Measurements from ENCODE around the gene PRTG. TPM values are rescaled to one million over a fixed set of nuclear protein-coding genes. Genes with fewer than 3 reads are reported as not detected.
"Not testable (repeated sequence)": the region's sequence is repeated elsewhere in the genome, so short reads cannot be mapped to it uniquely, and the experiment has no call there.

Gene PRTG
- total RNA-seq, 1 experiment from 2014 or later = 2.7 TPM

DNA sequence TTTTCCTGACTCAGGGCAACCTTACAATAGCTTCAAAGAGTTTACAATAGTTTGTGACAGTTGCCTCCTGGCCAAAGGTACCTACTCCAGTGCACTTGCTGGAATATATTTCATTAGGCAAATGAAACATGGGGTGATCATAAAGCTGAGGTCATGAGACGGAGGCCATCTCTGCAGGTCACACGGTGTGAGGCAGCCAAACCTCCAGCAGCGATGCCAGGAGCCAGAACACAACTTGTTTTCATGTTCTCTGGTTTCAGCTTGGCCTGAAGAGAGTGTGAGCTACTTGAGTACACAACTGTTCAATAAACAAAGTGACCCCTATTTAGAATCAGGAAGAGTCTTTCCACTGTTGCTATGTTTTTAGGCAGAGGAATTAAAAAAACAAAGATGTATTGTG is 112.1 kb downstream of the PRTG start:
- no peak for DNase-seq (ENCODE audit: low read depth)

DNA sequence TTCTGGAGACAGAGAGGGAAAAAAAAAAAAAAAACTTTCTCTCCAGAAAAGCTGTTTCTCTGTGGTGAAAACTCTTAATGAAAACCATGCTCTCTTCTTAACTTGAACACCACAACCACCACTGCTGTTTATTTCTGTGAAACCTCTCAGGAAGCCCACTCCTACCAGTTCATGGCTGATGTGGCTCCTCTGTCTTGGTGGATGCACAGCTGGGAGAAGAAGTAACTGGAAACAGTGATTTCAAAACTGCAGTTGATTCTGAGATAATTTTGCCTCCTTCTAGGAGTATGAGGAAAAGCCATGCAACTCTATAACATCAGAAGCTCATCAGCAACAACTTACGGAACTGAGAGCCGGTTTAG is 114.6 kb downstream of the PRTG start:
- no peak for DNase-seq (ENCODE audit: low read depth)

DNA sequence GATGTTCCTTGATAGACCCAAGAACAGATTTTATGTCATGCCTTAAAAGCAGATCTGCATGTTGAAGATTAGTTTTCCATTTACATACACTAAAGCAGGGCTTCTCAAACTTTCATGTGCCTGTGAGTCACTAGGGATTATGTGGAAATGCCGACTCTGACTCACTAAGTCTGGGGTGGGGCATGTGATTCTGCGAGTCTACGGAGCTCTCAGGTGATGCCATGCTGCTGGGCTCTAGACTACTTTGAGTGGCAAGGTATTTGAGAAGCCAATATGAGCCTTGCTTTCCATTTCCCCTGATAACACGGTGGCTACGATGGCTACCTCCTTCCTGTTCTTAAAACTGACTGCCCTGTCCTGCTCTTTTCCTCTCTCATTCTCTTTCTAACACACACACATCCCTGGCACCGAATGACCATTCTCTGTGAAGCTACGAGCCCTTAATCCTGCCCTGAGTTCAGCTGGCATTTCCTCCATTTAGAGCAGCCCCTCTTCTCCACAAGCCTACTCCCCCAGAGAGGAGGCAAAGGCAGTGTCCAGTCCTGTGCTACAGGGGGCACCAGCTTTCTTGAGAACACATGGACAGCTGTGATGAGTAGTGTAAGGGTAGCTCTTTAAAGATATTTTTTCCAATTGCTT is 115.1 kb downstream of the PRTG start:
- DNase-seq (ENCODE audit: low read depth) = peak; percentile 88

DNA sequence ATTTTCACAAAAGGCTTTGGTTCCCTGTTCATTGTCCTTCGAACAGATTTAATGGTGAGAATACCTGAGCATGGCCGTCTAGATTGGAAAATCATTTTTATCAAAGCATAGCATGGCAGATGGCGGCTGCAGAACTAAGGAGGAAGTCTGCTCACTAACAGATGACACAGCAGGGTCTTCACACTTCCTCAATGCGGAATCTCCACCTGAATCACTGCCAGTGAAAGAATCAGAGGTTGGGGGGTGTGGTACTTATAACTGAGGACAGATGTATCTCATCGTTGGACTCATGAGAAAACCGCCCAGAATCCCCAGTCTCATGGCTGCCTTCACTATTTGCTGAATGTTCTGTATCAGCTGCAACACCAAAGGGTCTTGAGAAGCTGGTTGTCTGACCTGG is 123.2 kb downstream of the PRTG start:
- no peak for DNase-seq (ENCODE audit: low read depth)

DNA sequence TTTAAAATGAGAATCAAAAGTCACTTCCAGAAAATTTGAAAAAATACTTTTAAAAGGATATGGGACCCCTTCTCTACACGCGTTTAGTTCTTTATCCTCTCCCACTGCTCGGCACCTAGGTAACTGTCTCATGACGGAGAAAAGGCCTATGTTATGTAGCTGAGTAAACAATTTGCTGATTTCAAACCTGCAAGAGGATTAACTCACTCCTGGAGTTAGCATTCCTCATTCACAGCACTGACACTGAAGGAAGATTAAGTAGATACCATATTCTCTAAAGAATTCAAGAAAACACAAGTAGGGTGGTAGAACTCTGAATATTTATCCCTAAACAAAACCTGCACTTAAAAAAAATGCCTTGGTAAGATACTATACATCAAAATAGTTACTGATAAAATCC is 124.6 kb downstream of the PRTG start:
- no peak for DNase-seq (ENCODE audit: low read depth)

DNA sequence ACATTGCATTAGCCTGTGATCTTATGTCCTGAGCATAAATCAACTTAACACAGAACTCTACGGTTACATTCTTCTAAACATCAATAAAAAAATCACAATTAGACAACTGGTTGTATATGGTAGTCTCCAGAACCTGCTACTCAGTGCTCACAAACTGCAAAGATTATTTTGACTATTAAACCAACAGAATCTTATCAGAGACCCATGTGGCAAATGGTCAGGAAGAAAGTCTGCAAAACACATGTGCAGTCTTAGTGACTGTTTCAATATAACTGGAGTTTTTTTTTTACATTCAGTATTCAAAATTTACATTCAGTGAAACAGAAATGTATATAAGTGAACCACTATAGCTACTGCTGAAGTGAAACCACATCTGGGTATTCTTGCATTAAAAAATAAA is 127.5 kb downstream of the PRTG start:
- no peak for DNase-seq (ENCODE audit: low read depth)

DNA sequence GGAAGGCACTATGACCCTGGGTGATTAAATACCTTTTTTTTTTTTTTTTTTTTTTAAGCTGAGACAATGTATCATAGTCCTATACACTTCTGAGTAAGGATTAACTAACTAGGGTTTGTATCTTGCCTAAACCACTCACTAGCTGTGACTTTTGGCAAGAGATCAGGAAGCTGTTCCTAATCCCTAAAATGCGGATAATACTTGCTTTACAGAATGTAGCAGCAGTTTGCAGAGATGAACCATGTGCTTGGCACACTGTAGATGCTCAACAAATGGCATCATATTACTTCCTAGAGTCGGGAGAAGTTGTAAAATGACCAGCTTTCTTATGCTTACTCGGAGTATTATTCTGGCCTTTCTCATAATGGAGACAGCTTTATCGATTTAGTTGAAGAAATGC is 129.2 kb downstream of the PRTG start:
- no peak for DNase-seq (ENCODE audit: low read depth)

DNA sequence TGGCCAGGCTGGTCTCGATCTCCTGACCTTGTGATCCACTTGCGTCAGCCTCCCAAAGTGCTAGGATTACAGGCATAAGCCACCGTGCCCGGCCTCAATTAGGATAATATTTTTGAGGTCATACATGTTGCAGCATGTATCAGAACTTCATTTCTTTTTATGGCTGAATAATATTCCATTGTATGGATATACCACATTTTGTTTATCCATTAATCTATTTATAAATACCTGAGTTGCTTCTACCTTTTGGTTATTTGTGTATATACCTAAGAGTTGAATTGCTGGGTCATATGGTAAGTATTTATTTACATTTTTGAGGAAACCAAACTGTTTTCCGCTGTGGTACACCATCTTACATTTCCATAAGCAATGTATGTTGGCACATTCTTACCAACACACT is 136.7 kb downstream of the PRTG start:
- DNase-seq (ENCODE audit: low read depth) = no peak

DNA sequence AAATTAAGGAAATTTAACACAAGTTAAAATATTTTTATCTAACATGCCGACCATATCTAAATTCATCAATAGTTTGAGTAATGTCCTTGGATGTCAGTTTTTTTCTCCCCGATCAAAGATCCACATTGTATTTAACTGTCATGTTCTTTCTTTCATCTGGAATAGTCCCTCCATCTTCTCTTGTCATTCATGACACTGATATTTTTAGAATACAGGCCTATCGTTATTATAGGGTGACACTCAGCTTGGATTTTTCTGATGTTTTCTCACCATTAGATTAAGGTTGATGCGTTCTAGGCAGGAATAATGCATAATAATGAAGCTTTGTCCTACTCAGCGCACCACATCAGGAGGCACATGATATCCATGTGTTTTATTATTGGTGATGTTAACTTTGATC is 141.6 kb downstream of the PRTG start:
- no peak for DNase-seq (ENCODE audit: low read depth)

DNA sequence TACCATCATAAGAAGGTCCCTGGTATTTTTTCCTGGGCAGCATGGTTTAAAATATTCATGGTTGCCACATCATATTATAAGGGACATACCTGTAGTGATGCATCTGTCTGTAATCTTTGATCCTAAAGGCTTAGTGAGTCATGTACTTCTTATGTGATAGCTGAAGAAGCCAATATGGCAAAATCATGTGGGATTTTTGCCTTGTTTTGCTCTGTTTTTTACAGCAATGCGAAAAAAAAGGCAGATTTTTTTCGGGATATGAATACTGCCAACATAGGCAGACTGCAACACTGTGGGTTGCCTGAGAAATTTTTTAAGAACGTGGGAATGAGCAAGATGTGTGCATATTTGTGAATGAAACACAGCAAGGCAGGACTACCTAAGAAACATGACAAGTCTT is 143.5 kb downstream of the PRTG start:
- DNase-seq (ENCODE audit: low read depth) = no peak

DNA sequence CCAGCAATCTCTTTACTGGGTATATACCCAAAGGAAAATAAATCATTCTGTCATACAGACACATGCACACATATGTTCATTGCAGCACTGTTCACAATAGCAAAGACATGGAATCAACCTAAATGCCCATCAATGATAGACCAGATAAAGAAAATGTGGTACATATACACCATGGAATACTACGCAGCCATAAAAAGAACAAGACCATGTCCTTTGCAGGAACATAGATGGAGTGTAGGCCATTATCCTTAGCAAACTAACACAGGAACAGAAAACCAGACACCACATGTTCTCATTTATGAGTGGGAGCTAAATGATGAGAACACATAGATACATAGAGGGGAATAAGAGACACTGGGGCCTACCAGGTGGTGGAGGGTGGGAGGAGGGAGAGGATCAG is 149.9 kb downstream of the PRTG start:
- not testable (repeated sequence) for DNase-seq (ENCODE audit: low read depth)

DNA sequence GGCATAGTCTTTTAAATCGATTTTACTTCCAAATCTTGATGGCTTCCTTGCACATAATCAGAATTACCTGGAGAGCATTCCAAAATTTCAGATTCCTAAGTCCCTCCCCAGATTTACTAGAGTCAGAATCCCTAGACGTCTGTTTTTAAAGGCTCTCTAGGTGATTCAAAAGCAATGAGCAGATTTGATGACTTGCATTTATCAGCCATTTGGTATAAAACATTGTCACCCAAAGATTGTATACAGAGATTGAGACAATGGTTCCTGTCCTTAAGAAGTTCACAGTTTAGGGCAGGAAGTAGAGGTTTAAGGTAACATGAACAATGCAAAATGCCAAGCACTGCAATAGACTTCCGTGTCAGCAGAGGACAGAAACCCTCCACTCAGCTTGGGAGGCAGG is 152.2 kb downstream of the PRTG start:
- no peak for DNase-seq (ENCODE audit: low read depth)

DNA sequence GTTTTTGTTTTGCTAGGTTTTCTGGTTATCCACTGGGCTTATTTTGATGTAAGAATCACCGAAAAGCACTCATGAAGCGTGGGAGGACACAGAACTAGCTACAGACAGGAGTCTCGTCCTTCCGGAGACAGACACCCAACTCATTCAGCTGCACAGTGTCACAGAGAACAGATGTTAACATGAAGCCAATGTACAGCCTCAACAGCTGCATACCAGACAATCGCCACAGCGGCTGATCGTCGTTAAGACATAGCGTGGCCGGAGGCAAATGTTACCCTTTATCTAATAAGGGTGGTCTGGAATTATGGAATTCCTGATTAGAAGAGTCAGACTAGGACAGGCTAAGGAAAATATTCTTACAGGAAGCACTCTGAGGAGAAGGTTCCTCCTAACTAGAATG is 153.7 kb downstream of the PRTG start:
- no peak for DNase-seq (ENCODE audit: low read depth)

DNA sequence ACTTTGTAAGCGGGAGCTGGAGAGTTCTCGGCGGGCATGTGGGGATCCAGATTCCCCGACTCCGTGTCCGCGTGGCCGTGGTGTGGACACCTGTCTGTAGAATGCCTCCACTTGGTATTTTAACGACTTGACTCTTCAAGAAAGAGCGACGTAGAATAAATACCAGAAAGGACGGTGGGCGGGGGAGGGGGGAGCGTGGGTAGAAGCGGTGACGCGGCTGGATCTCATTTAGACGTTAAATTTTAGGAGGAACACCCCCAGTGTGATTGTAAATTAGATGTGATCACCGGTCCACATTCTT is 154.2 kb downstream of the PRTG start:
- no peak for DNase-seq (ENCODE audit: low read depth)

DNA sequence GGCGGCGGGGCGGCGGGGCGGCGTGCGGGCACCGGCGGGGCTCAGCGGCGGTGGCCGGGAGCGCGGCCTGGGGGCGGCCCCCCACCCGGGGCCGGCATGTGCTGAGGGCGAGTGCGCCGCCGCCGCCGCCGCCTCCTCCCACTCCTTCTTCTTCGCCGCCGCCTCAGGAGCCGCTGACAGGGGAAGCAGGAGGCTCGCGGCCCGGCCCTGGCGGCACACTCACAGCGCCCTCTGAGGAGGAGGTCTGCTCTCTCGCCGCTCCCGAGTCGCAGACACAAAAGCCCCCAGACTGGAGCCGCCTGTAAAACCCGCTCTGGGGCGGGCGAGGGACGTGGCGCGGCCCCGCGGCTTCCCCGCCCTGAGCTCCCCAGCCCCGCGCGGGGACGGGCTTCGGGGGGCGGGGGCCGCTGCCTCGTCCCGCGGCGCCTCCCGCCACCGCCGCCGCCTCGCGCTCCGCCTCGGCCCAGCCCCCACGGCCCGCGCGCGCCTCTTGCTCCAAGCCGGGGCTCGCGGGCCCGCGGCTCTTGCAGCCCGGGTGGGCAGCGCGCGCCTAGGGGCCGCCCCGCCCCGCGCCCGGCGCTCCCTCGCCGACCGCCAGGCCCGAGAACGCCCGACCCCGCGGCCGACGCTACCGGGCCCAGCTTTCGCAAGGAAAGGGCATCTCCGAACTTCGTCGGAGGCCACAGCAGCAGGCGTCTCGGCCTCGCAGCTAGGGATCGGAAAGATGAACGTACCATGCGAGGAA is 154.7 kb downstream of the PRTG start, which contains the start of gene PYGO1:
Gene PYGO1 (minus strand): TSS at position 276 of the 745 bp plus-strand sequence. CDS start 462 bp downstream, outside the sequence.
- DNase-seq (ENCODE audit: low read depth) = peak; percentile 62

DNA sequence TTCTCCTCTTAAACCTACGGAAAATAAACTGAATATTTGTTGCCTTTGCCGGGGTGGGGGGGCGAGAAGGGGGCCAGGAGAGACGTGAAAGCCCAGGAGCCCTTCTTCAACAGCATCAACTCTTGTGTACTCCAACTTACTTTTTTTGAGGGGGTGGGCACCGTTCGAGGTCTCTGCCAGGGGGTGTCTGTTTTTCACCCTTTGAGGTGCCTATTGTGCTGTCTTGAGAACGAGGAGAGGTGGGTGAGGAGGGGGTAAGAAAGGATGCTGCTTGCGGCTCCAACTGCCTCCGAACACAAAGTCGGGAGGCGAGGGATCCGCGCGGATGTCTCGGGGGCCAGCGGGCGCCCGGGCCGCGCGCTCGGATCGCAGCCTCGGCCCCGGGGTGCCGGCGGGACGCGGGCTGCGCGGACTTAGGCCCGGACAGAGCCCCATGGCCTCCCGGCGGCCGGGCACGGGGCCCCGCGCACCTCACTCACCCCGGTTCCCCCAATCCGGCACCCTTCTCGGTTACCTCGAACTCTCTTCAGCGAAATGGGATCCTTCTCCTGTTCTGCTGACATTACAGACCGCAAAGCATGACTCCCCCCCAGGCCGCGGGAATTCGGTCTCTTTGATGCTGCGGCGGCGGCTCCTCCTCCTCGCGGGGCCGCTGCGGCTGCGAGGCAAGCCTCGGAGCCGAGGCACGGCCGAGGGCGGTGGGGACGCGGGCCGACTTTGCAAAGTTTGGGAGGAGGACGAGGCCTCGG is 155.5 kb downstream of the PRTG start:
- DNase-seq (ENCODE audit: low read depth) = peak; percentile 43

DNA sequence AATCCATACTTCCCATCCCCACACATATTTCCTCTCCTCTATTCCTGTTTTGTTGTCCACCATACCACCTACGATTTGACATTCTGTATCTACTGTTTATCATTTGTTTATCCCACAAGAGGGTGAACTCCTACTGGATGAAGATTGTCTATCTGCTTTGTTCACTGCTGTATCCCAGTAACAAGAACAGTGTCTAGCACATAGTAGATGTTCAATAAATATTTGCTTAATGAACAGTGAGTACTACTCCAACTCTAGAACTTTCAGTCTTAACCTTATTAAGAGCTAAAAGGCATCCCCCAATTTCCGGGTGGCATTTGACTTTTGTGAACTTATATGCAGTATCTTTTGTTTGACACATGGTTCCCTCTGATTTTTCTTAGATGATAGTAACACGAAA is 156.1 kb downstream of the PRTG start:
- DNase-seq (ENCODE audit: low read depth) = no peak

DNA sequence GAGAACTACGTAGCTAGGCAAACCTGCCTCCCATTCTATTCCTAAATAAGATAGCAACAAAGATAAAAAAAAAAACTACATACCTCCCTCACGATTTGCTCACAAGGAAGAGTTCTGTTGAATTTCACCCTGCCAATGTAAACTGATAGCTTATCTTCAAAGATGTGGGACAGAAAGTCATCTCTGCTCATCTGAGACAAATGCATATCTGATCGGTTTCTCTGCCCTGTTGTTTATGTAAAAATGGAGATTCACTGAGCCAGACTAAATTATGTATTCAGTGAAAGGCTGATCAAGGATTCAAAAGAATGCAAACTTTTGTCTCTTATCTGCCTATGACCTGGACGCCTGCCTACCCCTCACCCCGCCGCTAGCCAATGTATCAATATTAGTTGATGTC is 166.0 kb downstream of the PRTG start:
- DNase-seq (ENCODE audit: low read depth) = no peak

DNA sequence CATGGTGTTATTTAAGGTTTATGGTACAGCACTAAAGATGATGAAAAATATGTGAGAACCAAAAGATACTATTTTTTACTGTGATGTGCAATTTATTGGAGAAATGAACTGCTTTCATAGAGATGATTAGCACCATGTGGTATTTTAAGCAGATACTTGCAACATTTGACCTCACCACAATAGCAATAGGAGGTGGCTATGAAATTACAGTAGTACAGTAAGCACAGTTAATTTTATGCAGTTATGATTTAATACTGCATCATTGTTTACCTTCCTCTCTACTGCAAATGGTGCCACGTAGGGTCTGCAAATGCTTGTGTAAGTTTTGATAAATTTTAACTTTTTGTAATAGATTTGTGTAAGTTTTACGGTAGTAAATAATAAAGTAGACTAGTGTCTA is 168.9 kb downstream of the PRTG start:
- no peak for DNase-seq (ENCODE audit: low read depth)

DNA sequence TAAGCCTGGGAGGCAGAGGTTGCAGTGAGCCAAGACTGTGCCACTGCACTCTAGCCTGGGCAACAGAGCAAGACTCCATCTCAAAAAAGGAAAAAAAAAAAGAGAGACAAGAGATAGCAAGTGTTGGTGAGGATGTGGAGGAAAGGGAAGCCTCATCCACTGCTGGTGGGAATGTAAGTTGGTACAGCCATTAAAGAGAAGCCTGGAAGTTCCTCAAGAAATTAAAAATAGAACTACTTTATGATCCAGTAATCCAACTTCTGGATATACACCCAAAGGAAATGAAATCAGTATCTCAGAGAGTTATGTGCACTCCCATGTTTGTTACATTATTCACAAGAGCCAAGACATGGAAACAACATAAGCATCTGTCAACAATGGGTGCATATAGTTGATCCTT is 169.7 kb downstream of the PRTG start:
- DNase-seq (ENCODE audit: low read depth) = no peak

DNA sequence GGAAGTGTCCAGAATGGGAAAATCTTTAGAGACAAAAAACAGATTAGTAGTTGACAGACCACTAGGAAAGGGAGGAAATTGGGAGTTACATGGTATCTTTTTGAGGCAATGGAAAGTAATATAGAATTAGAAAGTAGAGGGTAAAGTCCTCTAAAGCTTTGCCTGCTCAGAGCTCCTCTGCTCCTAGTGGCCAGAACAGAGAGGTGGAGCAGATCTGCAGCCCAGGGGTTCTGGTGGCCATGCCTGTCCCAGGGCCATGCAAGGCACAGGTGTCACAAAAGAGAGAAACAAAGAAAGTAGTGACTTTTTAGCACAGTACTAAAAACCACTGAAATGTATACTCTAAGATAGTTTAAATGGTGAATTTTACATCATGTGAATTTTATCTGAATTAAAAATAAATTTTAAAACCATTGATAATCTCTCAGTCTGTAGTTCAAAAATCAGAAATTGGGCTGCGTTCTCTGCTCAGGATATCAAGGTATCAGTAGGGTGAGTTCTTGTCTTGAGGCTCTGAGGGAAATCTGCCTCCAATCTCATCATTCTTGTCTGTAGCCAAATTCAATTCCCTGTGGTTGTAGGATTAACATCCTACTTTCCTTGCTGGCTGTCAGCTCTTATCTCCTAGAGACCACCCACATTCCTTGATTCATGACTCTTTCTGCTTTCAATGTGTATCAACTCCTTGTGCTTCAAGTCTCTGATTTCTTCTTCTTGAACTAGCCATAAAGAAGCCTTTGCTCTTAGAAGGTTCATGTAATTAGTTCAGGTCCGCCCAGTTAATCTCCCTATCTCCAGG is 178.4 kb downstream of the PRTG start:
- no peak for DNase-seq (ENCODE audit: low read depth)

DNA sequence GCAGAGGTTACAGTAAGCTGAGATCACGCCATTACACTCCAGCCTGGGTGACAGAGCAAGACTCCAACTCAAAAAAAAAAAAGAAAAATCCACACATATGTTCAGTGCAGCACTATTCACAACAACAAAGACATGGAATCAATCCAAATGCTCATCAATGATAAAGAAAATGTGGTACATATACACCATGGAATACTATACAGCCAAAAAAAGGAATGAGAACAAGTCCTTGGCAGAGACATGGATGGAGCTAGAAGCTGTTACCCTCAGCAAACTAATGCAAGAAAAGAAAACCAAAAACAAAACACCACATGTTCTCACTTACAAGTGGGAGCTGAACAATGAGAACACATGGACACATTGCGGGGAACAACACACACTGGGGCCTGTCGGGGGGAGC is 180.4 kb downstream of the PRTG start:
- no peak for DNase-seq (ENCODE audit: low read depth)

Data from M059J (cell line).